Measurements from ENCODE around the gene HPDL. TPM values are rescaled to one million over a fixed set of nuclear protein-coding genes. Genes with fewer than 3 reads are reported as not detected.

HPDL gene
- polyA plus RNA-seq, 4 donors, result 1.7 to 3.8 (median 3.1) TPM

DNA sequence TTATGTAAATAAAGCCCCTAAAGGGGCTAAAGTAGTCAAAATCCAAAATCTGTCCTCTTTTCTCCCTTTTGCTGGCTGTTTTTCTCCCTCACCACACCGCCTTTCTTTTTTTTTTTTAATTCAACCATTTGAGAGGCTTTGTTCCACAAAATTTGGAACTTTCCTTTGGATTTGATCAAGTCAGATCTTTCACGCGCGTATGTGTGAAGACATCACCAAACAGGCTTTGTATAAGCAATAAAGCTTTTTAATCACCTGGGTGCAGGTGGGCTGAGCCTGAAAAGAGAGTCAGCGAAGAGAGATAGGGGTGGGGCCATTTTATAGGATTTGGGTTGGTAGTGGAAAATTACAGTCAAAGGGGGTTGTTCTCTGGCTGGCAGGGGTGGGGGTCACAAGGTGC, 5.3 kb upstream of the HPDL start:
- DNase-seq (ENCODE audit: low read depth in 4 of 4, low spot score in 3 of 4), result no peak

GRCh38 chr1:45322486-45323040, 4.1 kb upstream of the HPDL start:
- no peak for DNase-seq (ENCODE audit: low read depth in 4 of 4, low spot score in 3 of 4)

- no peak for DNase-seq (ENCODE audit: low read depth in 4 of 4, low spot score in 3 of 4)
Observed at GRCh38 chr1:45325851-45326506, 716 bp upstream of the HPDL start.

DNA sequence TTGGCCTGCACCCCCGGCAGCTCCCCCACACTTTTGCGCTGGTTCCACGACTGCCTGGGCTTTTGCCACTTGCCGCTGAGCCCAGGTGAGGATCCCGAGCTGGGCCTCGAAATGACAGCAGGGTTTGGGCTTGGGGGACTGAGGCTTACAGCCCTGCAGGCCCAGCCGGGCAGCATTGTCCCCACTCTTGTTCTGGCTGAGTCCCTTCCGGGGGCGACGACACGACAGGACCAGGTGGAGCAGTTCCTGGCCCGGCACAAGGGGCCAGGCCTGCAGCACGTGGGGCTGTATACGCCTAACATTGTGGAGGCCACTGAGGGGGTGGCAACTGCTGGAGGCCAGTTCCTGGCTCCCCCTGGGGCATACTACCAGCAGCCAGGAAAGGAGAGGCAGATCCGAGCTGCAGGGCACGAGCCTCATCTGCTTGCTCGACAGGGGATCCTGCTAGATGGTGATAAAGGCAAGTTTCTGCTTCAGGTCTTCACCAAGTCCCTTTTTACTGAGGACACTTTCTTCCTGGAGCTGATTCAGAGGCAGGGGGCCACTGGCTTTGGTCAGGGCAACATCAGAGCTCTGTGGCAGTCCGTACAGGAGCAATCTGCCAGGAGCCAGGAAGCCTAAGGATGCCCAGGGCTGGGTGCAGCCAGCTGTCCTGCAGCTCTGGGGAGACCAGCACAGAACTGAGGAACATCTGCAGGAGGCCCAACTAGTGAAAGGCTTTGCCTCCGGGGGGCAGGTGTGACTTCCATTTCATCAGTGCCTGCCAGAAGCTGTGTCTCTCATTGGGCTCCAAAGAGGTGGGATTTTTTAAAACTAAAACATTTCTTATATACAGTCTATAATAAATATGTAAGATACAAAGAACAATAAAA, 1.2 kb downstream of the HPDL start:
- DNase-seq (ENCODE audit: low read depth in 4 of 4, low spot score in 3 of 4), result no peak

GRCh38 chr1:45328680-45329079, 2.0 kb downstream of the HPDL start:
- no peak for DNase-seq (ENCODE audit: low read depth in 4 of 4, low spot score in 3 of 4)

GRCh38 chr1:45329445-45329844, 2.8 kb downstream of the HPDL start:
- DNase-seq (ENCODE audit: low read depth in 4 of 4, low spot score in 3 of 4), result no peak

GRCh38 chr1:45331436-45332345, 5.0 kb downstream of the HPDL start:
- DNase-seq (ENCODE audit: low read depth in 4 of 4, low spot score in 3 of 4), result no peak

DNA sequence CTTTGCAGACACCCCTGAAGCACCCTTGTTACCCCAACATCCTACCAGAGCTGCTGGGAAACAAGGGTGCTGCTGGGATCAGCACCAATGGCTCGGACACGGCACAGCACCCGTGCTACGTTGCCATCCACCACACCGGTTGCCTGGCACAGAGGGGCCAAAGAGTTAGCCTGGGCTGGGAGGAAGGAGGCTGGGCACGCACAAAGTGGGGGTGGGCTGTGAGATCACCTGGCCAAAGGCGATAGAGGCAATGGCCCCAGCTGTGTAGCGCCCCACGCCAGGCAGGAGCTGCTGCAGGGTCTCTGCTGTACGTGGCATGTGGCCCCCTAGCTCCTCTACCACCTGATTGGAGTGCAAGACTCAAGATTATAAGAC, 5.6 kb downstream of the HPDL start:
- DNase-seq (ENCODE audit: low read depth in 4 of 4, low spot score in 3 of 4), result no peak

DNA sequence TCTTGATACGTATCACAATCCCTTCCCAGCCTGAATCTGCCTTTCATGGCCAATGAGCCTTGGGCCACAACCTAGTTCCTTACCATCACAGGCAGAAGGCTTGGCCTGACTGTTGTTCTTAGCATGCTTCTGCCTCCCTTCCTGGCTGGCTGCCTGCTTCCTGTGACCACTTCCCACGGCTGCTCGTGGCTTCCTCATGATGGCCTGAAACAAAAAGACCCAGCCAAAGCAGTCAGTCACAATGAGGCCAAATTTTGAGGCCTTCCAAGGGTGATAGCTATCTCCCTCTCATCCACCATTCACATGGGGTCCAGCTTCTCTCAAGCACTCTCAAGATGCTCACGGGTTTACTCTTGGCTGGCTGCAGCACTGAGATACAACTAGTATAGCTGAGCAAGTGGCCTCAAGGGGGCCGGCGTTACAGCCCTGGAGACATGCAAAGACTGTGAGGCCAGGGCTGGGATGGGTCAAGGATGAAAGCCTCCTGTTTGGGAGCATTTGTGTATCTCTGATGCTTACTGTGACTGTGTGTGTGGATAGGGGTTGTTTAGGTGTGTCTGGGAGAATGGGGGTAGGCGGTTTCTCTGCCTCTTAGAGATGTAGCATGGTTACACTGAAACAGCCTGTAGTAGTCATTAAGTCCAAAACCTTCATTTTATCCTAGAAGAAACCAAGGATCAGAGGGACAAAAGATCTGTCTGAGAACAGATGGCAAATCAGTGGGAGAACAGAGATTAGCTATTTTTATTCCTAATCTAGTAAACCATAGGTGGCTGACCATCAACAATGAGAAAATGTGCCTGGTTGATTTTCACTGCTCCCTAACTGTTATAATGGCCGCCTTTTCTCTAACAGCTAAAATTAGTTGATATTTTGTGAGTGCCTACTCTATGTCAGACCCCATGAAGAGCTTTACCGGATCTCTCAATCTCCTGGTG, 7.9 kb downstream of the HPDL start:
- DNase-seq (ENCODE audit: low read depth in 4 of 4, low spot score in 3 of 4), result no peak

- DNase-seq (ENCODE audit: low read depth in 4 of 4, low spot score in 3 of 4), result no peak
Observed at GRCh38 chr1:45335855-45336324, 9.2 kb downstream of the HPDL start.

GRCh38 chr1:45337630-45338325, 11.1 kb downstream of the HPDL start:
- no peak for DNase-seq (ENCODE audit: low read depth in 4 of 4, low spot score in 3 of 4)

DNA sequence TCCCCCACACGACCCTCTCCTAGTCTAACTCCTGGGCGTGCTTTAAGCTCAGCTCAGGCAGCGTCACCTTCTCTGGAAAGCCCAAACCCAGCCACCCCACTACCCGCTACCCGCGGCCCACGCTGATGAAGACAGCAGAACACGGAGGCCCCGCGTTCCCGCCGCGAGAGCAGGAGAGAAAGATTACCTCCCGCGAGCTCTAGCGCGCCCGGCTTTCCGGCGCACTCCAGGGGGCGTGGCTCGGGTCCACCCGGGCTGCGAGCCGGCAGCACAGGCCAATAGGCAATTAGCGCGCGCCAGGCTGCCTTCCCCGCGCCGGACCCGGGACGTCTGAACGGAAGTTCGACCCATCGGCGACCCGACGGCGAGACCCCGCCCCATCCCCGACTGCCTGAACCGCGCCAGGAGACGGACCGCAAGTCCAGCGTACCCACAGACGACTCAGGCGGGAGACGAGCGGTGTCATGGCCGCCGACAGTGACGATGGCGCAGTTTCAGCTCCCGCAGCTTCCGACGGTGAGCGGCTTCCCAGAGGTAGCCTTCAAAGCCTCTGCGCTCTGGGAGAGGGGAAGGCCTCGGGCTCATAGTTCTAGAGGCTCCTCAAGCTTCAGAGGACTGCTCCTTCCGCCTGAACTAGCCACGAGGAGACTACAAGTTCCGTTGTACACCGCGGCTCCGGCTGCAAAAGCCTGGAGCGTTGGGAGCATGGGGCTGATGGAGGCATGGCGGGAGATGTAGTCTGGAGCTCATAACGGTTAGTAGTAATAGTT, 13.3 kb downstream of the HPDL start, which contains the start of the genes MUTYH and TOE1:
MUTYH (minus strand) TSS at position 652 of the 770 bp plus-strand sequence. CDS start 5,935 bp downstream, outside the sequence.
TOE1 (plus strand) TSS at position 382 of the 770 bp plus-strand sequence; CDS start at position 465, 83 bp downstream.
- DNase-seq (ENCODE audit: low read depth in 4 of 4, low spot score in 3 of 4), result peak; percentile 73 to 77 (median 76)

GRCh38 chr1:45340816-45341466, 14.2 kb downstream of the HPDL start:
- no peak for DNase-seq (ENCODE audit: low read depth in 4 of 4, low spot score in 3 of 4)

- no peak for DNase-seq (ENCODE audit: low read depth in 4 of 4, low spot score in 3 of 4)
Observed at GRCh38 chr1:45344499-45344898, 17.8 kb downstream of the HPDL start.

DNA sequence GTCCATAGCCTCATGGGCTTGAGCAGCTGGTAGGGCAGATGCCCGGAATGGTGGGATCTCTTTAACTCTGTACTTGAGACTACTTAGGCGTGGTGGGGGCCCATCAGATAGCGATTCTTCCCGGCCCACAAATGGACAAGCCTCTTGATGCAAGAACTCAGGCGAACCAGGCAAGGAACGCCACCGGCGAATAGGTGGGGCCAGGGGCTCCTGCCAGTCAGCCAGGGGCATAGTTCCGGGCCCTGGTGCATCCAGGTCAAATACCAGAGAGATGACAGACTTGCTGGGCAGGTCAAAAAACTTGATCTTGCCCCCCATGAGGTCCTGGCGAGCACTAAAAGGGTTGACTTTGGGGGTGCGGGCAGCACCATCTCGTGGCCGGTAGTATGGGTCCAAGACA, 18.3 kb downstream of the HPDL start:
- no peak for DNase-seq (ENCODE audit: low read depth in 4 of 4, low spot score in 3 of 4)

DNA sequence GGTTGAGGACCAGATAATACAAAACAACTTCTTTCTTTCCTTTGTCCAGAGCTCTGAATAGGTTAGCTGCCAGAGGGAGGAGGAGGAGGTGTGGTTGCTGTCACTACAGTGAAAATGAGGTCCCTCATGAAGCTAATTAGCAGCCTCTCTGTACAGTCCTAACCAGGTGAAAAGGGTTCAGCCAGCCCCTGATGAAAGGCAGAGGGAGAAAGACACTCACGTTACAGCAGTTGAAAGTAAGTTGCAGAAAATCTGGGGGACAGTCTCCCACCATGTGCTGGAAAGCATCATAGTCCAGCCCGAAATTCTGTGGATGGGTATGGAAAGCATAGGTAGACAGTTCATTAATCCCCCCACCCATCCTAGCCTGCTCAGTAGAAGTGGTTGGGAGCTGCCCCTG, 19.8 kb downstream of the HPDL start:
- DNase-seq (ENCODE audit: low read depth in 4 of 4, low spot score in 3 of 4), result no peak

GRCh38 chr1:45348020-45348419, 21.3 kb downstream of the HPDL start:
- no peak for DNase-seq (ENCODE audit: low read depth in 4 of 4, low spot score in 3 of 4)

GRCh38 chr1:45348609-45348965, 21.9 kb downstream of the HPDL start:
- no peak for DNase-seq (ENCODE audit: low read depth in 4 of 4, low spot score in 3 of 4)

Measured in left renal pelvis (tissue), 4 donors.